GM23338 (cell line): Measurements from ENCODE around the gene UBE2R2. TPM values are rescaled to one million over a fixed set of nuclear protein-coding genes. Genes with fewer than 3 reads are reported as not detected.
"Not testable (repeated sequence)": the region's sequence is repeated elsewhere in the genome, so short reads cannot be mapped to it uniquely, and the experiment has no call there.

Experiments used
- ATAC-seq: fragments of 200-7000 bp; cut with Tn5 transposase; 3 replicates; pipeline ENCODE4 v1.9.1; 2020
- DNase-seq: peaks from one replicate; pipeline ENCODE4 v3.0.0-alpha.2; 2015; ENCODE audit warnings: low spot score
- H2AFZ ChIP-seq: fragments of 200-600 bp; sonication (generic); 2 replicates; pipeline ENCODE4 v1.8.0; 2016; ENCODE audit warnings: antibody characterized with exemption, mild to moderate bottlenecking, moderate library complexity
- H3F3A ChIP-seq: fragments of 200-600 bp; sonication (generic); replicated peaks from 2 replicates; pipeline ENCODE4 v1.8.0; 2017; ENCODE audit warnings: antibody characterized with exemption, mixed run types, low read depth
- H3K27ac ChIP-seq: fragments of 200-600 bp; sonication (generic); 2 replicates; pipeline ENCODE4 v1.6.1; 2016; ENCODE audit warnings: low read depth
- H3K27me3 ChIP-seq: fragments of 200-600 bp; sonication (generic); 2 replicates; pipeline ENCODE4 v1.8.0; 2016; ENCODE audit warnings: mild to moderate bottlenecking, mixed run types, moderate library complexity; ENCODE audit not compliant: insufficient read depth
- H3K36me3 ChIP-seq: fragments of 200-600 bp; sonication (generic); 2 replicates; pipeline ENCODE4 v1.8.0; 2016; ENCODE audit warnings: mild to moderate bottlenecking; ENCODE audit not compliant: insufficient read depth
- H3K4me1 ChIP-seq: fragments of 200-600 bp; sonication (generic); 2 replicates; pipeline ENCODE4 v1.8.0; 2016; ENCODE audit warnings: mild to moderate bottlenecking, moderate library complexity; ENCODE audit not compliant: insufficient read depth
- H3K4me2 ChIP-seq: fragments of 200-600 bp; sonication (generic); 2 replicates; pipeline ENCODE4 v1.7.1; 2017; ENCODE audit warnings: mixed run types
- H3K4me3 ChIP-seq: fragments of 200-600 bp; sonication (generic); 2 replicates; pipeline ENCODE4 v1.6.1; 2016; ENCODE audit warnings: mixed run types
- H3K79me2 ChIP-seq: fragments of 200-600 bp; sonication (generic); replicated peaks from 2 replicates; pipeline ENCODE4 v1.8.0; 2017; ENCODE audit warnings: mild to moderate bottlenecking; ENCODE audit not compliant: insufficient read depth
- H3K9me2 ChIP-seq: fragments of 200-600 bp; sonication (generic); 2 replicates; pipeline ENCODE4 v1.8.0; 2017; ENCODE audit not compliant: insufficient read depth
- H4K20me1 ChIP-seq: fragments of 200-600 bp; sonication (generic); replicated peaks from 2 replicates; pipeline ENCODE4 v1.8.0; 2017; ENCODE audit warnings: mild to moderate bottlenecking; ENCODE audit not compliant: insufficient read depth
- H3K27ac Mint-ChIP-seq: 2 replicates; pipeline ENCODE4 v1.8.0; 2020; ENCODE audit warnings: inconsistent platforms, mild to moderate bottlenecking, moderate library complexity, mixed read lengths
- H3K27me3 Mint-ChIP-seq: 3 replicates; pipeline ENCODE4 v1.8.0; 2022; ENCODE audit warnings: low read depth, mild to moderate bottlenecking, moderate library complexity, mixed read lengths, inconsistent platforms; ENCODE audit not compliant: insufficient read depth, poor library complexity
- H3K36me3 Mint-ChIP-seq: 3 replicates; pipeline ENCODE4 v1.8.0; 2021; ENCODE audit warnings: low read depth, mild to moderate bottlenecking, inconsistent platforms, moderate library complexity, mixed read lengths
- H3K4me1 Mint-ChIP-seq: 3 replicates; pipeline ENCODE4 v1.8.0; 2020; ENCODE audit warnings: mild to moderate bottlenecking, inconsistent platforms, mixed read lengths
- H3K4me3 Mint-ChIP-seq: 3 replicates; pipeline ENCODE4 v1.8.0; 2021; ENCODE audit warnings: moderate library complexity, mild to moderate bottlenecking, inconsistent platforms, mixed read lengths
- H3K9me3 Mint-ChIP-seq: 3 replicates; pipeline ENCODE4 v1.8.0; 2020; ENCODE audit warnings: moderate library complexity, mild to moderate bottlenecking, inconsistent platforms, mixed read lengths
- CREB1 ChIP-seq: fragments of 250-450 bp; sonication (Bioruptor Pico); IDR thresholded peaks from 2 replicates; pipeline ENCODE4 v1.5.0; 2020; ENCODE audit warnings: low read depth, mild to moderate bottlenecking, moderate library complexity
- EZH2 ChIP-seq: fragments of 200-600 bp; sonication (generic); IDR thresholded peaks from one replicate; pipeline ENCODE4 v1.8.0; 2017; ENCODE audit warnings: antibody characterized with exemption, mild to moderate bottlenecking, low read depth; ENCODE audit not compliant: unreplicated experiment
- EZH2phosphoT487 ChIP-seq: fragments of 200-600 bp; sonication (generic); IDR thresholded peaks from one replicate; pipeline ENCODE4 v1.8.1; 2018; ENCODE audit warnings: antibody characterized with exemption; ENCODE audit not compliant: unreplicated experiment
- JUNB ChIP-seq: IDR thresholded peaks from one replicate; pipeline ENCODE4 v1.6.1; 2016; ENCODE audit warnings: antibody characterized with exemption; ENCODE audit not compliant: unreplicated experiment
- POLR2AphosphoS5 ChIP-seq: IDR thresholded peaks from 2 replicates; pipeline ENCODE4 v1.6.1; 2016; ENCODE audit warnings: antibody characterized with exemption, low read depth
- polyA plus RNA-seq: library from polyadenylated mRNA; unstranded; fragments of >200 nt; fragmentation: Nextera tagmentation; extraction: Ambion mirVana; gene quantifications from 2 replicates; pipeline ENCODE4 v1.2.1, GENCODE V29; 2016
- total RNA-seq: library from RNA; depleted of rRNA; stranded (reverse); fragments of >200 nt; shearing (Covaris generic); gene quantifications from 2 replicates; pipeline ENCODE4 v1.2.3, GENCODE V29; 2014
- TF ChIP-seq, protein P1 (sequence below), 2 experiments: fragments of 200-600 bp in 1 of 2; sonication (generic) in 1 of 2; conservative IDR thresholded peaks; 2 replicates each; pipeline versions ENCODE4 v1.5.1 to v1.6.1; 2016 to 2017; ENCODE audit warnings: antibody characterized with exemption in 2 of 2, low read depth in 2 of 2, mild to moderate bottlenecking in 2 of 2, moderate library complexity in 1 of 2

The UBE2R2 gene
- total and polyA plus RNA-seq, 2 experiments from 2014 or later: 23.4 to 32.5 TPM

DNA sequence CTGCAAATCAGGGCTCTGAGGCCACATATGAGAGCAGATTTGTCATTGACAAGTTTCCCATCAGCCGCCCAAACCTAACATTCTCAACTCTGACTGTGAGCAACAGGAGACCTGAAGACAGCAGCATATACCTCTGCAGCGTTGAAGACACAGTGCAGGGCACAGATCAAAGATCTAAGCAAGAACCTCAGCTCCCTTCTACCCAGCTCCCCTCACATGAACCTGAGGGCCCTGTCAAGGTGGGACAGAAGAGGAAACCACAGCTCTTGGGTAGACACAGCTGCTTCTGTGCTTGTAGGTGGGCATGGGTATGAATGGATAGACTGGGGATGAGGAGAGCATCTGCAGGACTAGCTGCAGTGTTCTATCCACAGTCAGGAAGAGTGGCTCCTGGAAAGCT lies 30.3 kb upstream of the UBE2R2 start:
- no peak overlapping the region for H3K27ac ChIP-seq
- no peaks in the 10 kb centered on the region for H3K9me3 Mint-ChIP-seq

DNA sequence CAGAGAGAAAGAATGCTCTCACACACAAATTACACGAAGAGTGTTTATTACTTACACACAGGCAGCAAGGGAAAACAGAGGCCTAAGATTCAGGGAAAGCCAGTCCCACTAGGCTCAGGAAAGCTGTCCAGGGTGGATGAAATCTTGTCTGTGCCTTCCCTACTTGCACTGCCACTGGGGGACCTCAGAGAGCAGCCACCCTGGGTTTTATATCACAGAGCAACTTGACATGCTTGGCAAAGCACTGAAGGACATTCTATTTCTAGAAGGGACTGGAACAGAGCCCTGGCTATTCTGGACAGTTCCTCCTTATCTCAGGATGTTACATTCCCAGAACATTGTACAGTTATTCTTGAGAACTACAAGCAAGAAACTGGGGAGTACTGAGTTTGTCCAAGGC lies 29.1 kb upstream of the UBE2R2 start:
- no peak for DNase-seq
- H3K27me3 ChIP-seq: no peaks in the 10 kb centered on the region
- no peaks in the 10 kb centered on the region; the same call in none of the 3 replicates for H3K4me1 Mint-ChIP-seq
- ATAC-seq: no peak
- H3K79me2 ChIP-seq: no peaks in the 10 kb centered on the region
- no peak overlapping the region for H3K27ac ChIP-seq
- no peaks in the 10 kb centered on the region for H4K20me1 ChIP-seq
- H3F3A ChIP-seq: no peaks in the 10 kb centered on the region
- no peak overlapping the region for H3K4me3 ChIP-seq
- no peaks in the 10 kb centered on the region for H3K9me3 Mint-ChIP-seq
- H3K9me2 ChIP-seq: no peaks in the 10 kb centered on the region
- H3K4me3 Mint-ChIP-seq: no peak overlapping the region
- peaks cover 2% of the 10 kb centered on the region for H3K27me3 Mint-ChIP-seq
- H3K4me2 ChIP-seq: no peak overlapping the region
- H3K4me1 ChIP-seq: no peaks in the 10 kb centered on the region
- no peaks in the 10 kb centered on the region for H3K36me3 ChIP-seq
- H3K36me3 Mint-ChIP-seq: no peaks in the 10 kb centered on the region
- no peak for TF ChIP-seq POLR2AphosphoS5
- TF ChIP-seq, protein P1, sequence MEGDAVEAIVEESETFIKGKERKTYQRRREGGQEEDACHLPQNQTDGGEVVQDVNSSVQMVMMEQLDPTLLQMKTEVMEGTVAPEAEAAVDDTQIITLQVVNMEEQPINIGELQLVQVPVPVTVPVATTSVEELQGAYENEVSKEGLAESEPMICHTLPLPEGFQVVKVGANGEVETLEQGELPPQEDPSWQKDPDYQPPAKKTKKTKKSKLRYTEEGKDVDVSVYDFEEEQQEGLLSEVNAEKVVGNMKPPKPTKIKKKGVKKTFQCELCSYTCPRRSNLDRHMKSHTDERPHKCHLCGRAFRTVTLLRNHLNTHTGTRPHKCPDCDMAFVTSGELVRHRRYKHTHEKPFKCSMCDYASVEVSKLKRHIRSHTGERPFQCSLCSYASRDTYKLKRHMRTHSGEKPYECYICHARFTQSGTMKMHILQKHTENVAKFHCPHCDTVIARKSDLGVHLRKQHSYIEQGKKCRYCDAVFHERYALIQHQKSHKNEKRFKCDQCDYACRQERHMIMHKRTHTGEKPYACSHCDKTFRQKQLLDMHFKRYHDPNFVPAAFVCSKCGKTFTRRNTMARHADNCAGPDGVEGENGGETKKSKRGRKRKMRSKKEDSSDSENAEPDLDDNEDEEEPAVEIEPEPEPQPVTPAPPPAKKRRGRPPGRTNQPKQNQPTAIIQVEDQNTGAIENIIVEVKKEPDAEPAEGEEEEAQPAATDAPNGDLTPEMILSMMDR (conservative IDR thresholded peaks at IDR 0.05; ENCODE audit: low read depth in 2 of 2): peak in 1 of 2 experiments; percentile 36; a peak in 2 of 4 replicates
- no peak overlapping the region for H2AFZ ChIP-seq
- no peak overlapping the region for H3K27ac Mint-ChIP-seq

More for the DNA sequence above, 30.3 kb upstream of the UBE2R2 start:
- Histone ChIP-seq H3K4me2 (no peak overlapping the region), H4K20me1 (no peaks in the 10 kb centered on the region), H3K9me2 (no peaks in the 10 kb centered on the region), H3K4me1 (no peaks in the 10 kb centered on the region), H3K36me3 (no peaks in the 10 kb centered on the region), H2AFZ (no peak overlapping the region), H3K4me3 (no peak overlapping the region), H3K79me2 (no peaks in the 10 kb centered on the region), H3F3A (no peaks in the 10 kb centered on the region), H3K27me3 (no peaks in the 10 kb centered on the region)
- Mint-ChIP-seq H3K4me3 (no peak overlapping the region), H3K27ac (no peak overlapping the region), H3K4me1 (no peaks in the 10 kb centered on the region; the same call in 1 of the 3 replicates), H3K36me3 (no peaks in the 10 kb centered on the region), H3K27me3 (no peaks in the 10 kb centered on the region)
- DNase-seq (no peak), ATAC-seq (no peak)
- TF ChIP-seq CREB1 (no peak), EZH2phosphoT487 (no peak)

DNA sequence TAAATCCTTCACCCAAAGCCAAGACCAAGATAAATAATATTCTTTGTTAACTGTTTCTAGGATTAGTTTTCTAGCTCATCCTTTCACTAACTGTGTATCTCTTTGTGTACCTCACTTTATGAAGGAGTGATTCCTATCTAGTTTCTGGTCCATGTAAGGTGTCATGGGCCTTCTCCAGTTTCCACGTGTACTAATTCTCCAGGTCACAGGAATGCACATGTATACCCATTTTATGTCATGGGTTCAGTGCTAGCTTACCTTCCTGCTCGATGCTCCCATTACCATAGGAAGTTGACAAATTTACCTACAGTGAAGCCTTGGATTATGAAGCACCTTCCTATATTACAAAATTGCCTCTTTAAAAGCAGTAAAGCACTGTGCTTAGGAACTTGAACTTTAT lies 27.5 kb upstream of the UBE2R2 start:
- H3K4me3 Mint-ChIP-seq, H3K36me3 ChIP-seq, H3K4me2 ChIP-seq, DNase-seq, H3K9me2 ChIP-seq, H3K27ac Mint-ChIP-seq, H3K27me3 ChIP-seq, H3K4me3 ChIP-seq, H3K9me3 Mint-ChIP-seq, H3K27ac ChIP-seq, H3K36me3 Mint-ChIP-seq, ATAC-seq, H4K20me1 ChIP-seq, H3K79me2 ChIP-seq, H3K4me1 Mint-ChIP-seq, H3K27me3 Mint-ChIP-seq, H3F3A ChIP-seq, H3K4me1 ChIP-seq, H2AFZ ChIP-seq: not testable (repeated sequence)

- Histone ChIP-seq H3K4me2 (no peak overlapping the region), H3K9me2 (no peaks in the 10 kb centered on the region), H3K27ac (no peak overlapping the region), H3K79me2 (no peaks in the 10 kb centered on the region), H3K4me1 (no peaks in the 10 kb centered on the region), H3K36me3 (no peaks in the 10 kb centered on the region), H3K4me3 (no peak overlapping the region), H2AFZ (no peak overlapping the region), H4K20me1 (no peaks in the 10 kb centered on the region), H3K27me3 (no peaks in the 10 kb centered on the region), H3F3A (no peaks in the 10 kb centered on the region)
- Mint-ChIP-seq H3K4me1 (peaks cover 8% of the 10 kb centered on the region), H3K4me3 (no peak overlapping the region), H3K9me3 (no peaks in the 10 kb centered on the region), H3K27me3 (peaks cover 4% of the 10 kb centered on the region), H3K36me3 (no peaks in the 10 kb centered on the region), H3K27ac (no peak overlapping the region)
- ATAC-seq (no peak), DNase-seq (no peak)
- TF ChIP-seq EZH2 (no peak), JUNB (no peak)
Measured at GRCh38 chr9:33791117-33791516, 25.8 kb upstream of the UBE2R2 start.

GRCh38 chr9:33793496-33793895 lies 23.5 kb upstream of the UBE2R2 start:
- not testable (repeated sequence) for H3K27ac ChIP-seq, H3K4me1 ChIP-seq, DNase-seq, ATAC-seq, H2AFZ ChIP-seq, H3K27ac Mint-ChIP-seq, H3K4me2 ChIP-seq, H3K36me3 ChIP-seq, H3K9me3 Mint-ChIP-seq, H3K79me2 ChIP-seq, H3K4me3 ChIP-seq, H3F3A ChIP-seq, H4K20me1 ChIP-seq, H3K9me2 ChIP-seq, H3K27me3 Mint-ChIP-seq, H3K27me3 ChIP-seq, H3K4me3 Mint-ChIP-seq, H3K36me3 Mint-ChIP-seq
- H3K4me1 Mint-ChIP-seq: peaks cover 15% of the 10 kb centered on the region
